Limb (tissue), 2 donors: ENCODE results near the gene DCP1B.

ENCODE experiments used
- DNase-seq, 2 donors: peaks; one replicate each; pipeline ENCODE4 v3.0.0-alpha.2; 2016; ENCODE audit errors: extremely low spot score in 2 of 2

The DCP1B gene

DNA sequence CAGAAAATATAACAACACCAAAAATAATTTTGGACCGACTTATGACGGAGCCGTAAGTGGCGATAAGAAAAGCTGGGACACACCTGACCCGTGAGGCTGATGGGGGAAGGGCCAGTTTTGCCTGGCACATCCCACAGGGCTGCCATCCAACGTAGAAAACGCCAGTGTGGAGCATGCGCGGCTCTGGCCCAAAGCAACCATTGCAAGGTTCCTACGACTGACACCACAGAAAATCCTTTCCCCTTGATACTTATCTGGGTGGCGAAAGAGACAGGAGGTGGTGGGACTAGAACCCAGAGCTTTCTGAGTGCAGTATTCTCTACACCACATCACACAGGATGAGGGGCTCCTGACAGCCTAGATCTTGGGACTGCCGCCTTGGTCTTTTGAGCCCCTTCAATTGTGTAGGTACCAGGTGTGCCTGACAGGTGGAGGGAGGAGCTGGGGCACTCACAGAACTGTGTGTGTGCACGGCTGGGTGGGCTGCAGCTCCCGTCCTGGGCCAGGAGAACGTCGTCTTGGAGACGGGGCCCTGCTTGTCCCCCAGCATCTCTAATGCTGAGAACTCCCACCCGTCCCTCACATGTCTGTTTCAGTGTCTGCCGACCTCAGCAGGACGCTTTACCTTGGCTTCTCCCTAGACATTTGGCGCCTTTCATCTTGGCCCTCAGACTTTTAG lies 68.4 kb downstream of the DCP1B start:
- DNase-seq, result no peak

DNA sequence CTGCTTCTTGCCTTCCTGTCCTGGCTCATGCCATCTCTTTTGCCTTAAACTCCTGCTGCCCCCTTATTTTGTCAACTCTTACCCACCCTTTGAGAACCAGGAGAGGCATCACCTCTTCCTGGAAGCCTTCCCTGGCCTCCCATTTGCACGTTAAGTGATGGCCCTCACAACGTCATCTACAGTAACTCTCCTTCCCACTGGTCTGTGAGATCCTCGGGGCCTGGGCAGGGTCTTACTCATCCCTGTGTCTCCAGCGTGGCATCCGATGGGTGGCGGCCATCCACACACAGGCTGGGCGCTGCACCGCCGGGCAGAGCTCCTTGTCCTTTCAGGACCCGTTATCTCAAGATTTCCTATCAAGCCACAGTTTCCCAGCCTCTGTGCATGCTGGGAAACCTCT lies 69.0 kb downstream of the DCP1B start:
- DNase-seq, result no peak

DNA sequence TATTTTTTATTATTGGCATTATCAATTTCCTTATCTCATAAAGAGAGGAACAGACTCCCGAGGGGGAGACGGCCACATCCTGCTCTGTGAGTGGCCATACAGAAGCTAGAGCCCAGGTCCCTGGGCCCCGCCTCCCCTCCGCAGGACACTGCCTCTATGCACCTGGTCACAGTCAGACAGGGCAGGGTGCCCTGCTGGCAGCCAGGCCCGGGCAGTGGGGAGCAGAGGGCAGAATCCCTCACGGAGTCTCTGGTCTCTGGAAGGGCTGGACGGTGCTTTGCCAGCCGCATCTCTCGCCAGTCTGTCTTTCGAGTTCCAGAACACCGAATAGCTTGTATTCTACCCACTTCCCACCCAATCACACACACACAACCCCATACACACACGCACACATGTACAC lies 69.4 kb downstream of the DCP1B start:
- DNase-seq, result no peak

DNA sequence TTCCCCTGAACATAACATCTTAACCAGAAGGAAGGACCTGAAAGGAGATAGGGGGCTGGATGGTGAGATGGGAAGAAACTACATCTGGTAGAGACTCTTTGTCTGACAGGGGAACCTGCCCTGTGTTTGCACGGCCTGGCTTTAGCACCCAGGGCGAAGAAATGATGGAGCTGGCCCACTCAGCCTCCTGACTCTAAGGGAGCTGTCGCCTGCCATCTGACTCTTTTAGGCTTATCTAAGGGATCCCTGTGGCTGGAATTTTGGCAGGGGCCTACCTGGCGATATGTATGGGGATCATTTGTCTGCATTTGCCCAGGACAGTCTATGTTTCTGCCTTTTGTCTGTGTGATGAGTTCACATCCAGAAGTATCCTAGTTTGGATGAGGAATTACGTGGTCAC lies 70.2 kb downstream of the DCP1B start:
- DNase-seq, result no peak

DNA sequence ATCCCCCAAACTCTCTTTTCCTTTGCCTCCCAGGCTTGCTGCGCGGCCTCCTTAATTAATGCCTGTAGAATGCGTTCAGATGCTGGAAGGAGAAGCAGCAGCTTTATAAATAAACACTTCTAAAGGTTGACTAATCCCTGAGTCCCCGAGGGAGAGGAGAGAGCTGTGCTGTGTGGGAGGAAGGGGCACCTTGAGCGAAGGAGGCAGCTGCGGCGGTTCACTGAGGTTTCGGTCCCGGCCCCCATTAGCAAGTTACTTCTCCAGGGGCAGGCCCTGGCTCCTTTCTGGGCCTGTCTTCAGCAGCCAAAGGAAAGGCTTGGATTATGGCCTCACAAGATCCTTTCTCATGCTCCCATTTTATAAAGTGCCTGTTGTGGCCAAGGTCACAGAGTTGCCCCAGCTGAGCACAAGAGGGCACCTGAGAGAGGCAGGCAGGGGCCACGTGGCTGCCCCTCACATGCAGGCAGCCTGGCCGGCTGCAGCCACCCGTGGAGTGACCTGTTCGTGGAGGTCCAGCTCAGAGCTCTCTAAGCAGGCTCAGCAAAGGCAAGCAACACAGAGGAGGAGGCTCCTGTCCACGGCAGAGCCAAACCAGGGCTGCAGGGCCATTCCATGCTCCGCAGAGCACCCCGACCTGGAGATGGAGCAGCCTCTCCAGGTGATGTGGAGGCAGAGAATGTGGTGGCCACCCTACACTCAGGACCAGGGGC lies 70.8 kb downstream of the DCP1B start:
- no peak for DNase-seq

DNA sequence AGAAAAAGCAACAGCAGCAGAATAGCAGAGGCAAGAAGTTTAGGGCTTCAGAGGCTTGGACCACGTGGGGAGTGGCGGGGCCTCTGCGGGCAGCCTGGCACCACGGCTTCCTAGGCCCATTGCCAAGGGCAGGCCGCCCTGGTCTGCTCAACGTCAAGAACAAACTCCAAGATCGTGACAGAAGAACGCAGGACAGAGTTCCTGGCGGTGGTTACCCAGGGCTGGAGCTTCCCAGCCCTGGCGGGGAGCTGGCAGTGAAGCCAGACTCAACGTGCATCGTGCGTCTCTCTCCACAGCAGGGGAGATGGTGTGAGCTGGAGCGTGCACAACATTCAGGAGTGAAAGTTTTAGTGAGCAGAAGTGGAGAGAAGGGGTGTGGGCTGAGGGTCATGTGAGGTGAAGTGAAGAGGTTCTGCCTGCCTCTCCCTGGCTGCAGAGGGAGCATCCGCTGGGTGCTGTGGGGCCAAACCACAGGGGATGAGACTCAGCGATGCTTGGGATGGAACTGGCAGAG lies 71.9 kb downstream of the DCP1B start:
- peak in 1 of 2 donors; percentile 51 for DNase-seq

DNA sequence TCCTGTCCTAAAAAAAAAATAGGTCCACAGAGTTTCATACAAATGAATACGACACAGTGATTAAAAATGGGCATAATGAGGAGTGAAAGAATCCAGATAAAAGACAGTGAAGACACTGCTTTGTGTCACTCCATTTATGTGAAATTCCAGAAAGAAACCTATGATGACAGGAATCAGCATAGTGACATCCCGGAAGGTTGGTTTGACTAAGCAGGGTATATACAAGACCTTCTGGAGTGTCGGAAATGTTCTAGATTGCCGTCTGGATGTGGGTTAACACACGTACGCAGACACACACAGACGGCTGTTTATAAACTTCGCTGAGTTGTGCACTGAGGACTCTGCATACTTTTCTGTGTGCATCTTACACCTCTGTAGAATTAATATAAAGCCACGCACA lies 72.6 kb downstream of the DCP1B start:
- no peak for DNase-seq

DNA sequence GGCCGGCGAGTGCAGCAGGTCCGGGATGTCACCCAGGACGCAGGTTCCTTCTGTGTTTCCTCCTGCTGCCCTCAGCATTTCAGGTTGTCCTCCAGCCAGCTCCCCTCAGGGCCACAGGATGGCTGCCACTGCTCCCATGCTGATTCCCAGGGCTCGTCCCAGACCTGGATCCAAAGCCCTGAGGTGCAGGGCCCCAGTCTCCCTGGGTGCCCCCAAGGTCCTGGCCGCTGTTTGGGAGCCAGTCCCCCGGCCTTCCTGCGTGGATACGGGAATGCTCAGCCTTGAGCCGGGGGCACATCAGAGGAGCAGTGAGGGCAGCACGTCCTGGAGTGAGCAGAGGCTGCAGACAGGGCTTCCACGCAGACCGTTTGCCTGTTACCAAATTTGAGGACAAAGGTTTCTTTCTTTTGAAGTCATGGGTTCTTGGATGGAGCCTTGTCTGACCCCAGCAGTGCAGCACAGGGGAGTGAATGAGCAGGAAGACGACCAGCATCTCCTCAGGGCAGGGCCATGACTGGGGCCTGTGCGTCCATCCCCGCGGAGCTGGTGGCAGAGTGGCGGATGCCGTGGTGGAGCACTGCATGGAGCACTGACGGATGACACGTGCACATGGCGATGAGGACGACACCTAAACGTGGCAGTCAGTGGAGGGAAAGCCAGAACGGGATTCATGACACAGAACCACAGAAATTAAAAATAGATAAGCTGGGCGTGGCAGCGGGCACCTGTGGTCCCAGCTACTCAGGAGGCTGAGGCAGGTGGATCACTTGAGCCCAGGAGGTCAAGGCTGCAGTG lies 73.3 kb downstream of the DCP1B start:
- DNase-seq, result peak in 1 of 2 donors; percentile 19

DNA sequence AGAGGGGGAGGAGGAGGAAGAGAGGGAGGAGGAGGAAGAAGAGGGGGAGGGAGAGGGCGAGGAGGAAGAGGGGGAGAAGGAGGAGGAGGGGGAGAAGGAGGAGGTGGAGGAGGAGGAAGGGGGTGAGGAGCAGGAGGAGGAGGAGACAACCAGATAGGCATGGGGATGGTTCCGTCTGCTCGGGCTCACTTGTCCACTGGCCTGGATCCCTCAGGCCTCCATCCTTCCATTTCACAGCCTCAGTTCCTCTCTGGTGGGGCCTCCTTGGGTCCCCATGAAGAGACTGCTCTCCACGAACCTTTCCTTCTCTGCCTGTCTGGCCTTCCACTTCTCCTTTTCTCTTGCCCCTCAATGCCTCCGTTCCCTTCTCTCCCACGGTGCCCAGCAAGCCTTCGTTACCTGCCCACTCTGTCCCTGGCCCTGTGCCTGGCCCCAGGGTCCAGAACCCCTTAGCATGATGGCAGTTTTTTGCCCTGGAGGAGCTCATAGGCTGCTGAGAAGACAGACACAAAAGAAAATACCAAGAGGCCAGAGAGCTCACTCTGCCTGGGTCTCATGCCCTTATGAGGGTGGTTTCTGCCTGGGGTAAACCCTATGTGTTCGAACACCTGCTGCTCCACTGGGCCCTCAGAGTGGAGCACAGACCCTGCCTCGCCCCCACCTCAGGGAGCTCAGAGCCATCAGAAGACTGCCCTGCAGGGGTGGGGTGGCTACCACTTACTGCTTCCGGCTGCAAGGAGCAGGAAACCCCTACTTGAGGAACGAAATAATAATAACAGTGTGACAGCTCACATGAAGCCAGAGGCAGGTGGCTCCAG lies 74.1 kb downstream of the DCP1B start:
- peak in 1 of 2 donors; percentile 22 for DNase-seq

DNA sequence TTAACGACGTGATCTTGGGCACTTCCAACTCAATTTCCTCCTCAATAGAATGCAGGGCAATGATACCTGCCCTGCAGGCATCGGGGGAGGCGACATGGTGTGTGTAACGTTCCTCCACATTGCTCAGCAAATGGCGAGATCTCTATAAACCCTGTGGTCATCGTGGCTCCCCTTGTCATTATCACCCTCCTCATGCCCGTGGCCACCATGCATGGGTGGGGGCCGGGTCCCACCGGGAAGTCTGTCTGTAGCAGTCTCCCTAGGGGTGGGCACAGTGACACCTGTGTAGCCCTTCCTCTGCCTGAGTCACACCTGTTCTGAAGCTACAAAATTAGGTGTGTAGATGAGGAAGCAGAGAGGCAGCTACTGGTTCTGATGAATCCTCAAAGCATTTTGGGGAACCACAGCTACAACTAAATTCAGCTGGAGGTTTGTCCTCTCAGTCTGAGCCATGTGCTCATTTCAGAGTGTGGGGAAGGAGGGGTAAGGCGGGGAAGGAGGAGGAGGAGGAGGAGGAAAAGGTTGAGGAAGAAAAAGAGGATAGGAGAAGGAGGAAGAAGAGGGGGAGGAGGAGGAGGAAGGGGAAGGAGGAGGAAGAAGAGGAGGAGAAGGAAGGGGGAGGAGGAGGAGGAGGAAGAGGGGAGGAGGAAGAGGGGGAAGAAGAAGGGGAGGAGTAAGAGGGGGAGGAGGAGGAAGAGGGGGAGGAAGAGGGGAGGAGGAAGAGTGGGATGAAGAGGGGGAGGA lies 74.8 kb downstream of the DCP1B start:
- DNase-seq, result peak in 1 of 2 donors; percentile 12

DNA sequence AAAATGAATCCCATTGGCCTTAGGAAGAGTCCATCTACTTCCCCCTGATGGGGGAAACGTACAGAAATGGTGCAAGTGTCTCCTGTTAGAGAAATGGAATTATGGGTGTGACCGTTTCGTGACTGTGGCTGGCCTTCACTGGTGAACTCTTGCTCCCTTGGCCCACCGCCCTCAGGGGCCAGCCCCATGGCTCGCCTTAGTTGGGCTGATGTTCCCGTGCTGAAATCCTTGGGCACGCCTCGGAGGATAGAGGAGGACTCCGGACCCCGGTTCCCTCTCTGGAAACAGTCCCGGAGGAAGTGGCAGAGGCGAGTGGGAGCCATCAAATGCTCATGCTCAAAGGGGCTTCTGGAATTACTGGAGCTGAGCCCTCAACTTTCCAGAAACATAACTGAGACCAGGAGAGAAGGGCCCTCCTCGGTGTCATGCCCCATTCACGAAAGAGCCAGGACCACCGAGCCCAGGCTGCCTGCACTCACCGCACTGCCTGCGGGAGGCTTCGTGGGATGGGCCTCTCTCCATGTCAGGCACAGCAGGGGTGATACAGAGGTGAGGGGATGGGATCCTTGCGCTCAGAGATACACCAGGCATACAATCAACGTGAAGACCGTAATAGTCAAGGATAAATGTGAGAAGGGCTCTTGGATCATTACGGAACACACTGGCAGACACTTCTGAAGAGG lies 75.7 kb downstream of the DCP1B start:
- DNase-seq, result peak in 1 of 2 donors; percentile 16

DNA sequence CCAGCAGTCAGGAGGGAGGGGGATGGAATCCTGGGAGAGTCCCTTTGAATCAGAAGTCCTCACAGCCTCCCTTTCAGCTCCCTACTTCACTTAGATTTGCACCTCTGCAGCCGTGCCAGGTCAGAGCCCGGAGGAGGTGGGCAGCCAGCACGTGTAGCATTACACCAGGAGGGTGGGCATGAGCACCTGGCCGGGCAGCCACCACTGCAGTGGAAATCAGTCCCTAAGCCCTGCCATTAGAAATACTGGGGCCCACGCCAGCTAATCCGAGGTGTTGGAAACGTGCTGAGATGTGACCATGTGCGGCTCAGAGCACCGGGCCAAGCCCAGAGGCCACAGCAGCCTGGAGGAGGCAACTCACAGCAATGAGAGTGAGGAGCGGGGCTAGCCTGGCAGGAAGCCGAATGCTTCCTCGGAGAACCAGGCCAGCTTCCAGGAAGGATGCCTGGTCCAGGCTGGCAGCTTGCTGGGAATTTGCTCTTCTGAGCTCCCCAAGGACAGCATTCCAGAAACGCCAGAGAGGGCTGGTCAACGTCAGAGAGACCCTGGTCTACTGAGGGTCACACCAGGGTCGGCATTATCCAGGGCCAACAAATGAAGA lies 76.4 kb downstream of the DCP1B start:
- DNase-seq, result peak in 1 of 2 donors; percentile 36

DNA sequence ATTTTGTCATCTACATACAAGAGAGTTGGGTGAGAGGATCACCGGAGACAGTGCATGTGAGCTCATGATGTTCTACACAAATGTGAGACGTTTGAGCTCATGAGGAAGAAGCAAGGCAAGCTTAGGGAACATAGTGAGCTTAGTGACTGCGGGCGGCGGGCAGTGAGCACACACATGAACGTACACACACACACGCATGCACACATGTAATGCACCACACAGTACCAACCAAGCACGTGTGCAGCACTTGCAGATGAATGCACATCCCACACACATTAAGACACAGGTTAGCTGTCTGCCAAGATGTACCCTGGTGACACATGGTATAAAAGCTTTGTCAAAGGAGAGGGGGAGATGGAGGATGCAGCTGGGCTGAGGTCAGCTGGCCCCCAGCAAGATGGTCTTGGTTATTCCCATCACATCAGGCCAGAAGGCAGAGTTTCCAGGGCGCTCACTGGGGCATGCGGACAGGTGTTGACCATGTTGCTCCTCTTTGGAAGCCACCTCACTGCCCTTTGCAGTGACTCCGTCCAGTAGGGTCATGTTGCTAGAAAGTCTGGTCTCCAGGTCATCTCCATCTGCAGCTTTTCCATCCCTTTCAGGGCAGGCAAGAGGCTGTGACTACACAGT lies 77.1 kb downstream of the DCP1B start:
- DNase-seq, result peak in 1 of 2 donors; percentile 17

DNA sequence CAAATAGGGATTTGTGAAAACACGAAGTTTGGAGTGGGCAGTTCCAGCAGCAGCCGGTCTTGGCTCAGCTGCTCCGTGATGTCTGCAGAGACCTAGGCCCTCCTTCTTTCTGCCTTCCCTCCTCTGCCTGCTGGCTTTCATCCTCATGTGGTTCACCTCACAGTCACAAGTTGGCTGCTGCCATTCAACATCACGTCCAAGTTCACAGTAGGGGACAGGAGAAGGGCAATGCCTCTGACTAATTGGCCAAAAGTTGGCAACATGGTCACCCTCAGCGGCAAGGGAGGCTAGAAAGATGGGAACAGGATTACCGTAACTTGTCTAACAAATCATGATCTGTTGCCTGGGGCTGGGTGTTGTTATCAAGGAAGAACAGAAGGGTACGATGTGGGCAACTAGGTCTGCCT lies 78.0 kb downstream of the DCP1B start:
- DNase-seq, result peak in 1 of 2 donors; percentile 17

DNA sequence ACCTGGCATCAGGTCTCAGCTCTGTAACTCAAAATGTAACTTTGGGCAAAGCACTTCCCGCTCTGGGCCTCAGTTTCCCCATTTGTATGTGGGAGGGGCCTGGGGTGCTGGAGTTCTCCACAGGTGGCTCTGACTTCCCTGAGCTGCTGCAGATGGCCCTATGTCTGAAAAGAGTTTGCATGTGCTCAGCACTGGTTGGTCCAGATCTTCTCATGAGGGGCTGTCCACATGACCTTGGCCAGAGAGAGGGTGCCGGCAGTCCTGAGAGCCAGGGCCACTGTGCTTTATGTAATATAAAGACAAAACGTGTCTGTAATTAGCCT lies 78.6 kb downstream of the DCP1B start:
- DNase-seq, result peak in 1 of 2 donors; percentile 15

DNA sequence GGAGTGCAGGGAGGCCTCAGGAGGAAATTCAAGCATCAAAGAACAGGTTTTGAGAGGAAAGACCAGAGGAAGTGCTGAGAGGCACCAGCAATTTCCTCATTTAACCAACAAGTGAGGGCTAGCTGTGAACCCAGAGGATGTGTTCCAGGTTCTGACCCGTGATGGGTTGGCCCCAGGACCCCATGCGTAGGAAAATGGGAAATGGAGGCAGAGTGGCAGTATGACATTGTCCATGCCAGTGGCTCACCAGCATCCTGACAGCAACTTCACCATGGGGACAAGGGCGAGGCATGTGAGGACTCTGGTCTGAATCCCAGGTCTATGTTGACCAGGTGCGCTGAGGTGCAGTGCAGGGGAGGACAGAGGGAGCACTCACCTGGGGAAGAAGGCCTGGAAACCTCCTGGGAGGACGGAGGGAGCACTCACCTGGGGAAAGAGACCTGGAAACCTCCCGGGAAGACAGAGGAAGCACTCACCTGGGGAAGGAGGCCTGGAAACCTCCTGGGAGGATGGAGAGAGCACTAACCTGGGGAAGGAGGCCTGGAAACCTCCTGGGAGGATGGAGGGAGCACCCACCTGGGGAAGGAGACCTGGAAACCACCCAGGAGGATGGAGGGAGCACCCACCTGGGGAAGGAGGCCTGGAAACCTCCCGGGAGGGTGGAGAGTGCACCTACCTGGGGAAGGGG lies 79.1 kb downstream of the DCP1B start:
- peak in 1 of 2 donors; percentile 16 for DNase-seq

DNA sequence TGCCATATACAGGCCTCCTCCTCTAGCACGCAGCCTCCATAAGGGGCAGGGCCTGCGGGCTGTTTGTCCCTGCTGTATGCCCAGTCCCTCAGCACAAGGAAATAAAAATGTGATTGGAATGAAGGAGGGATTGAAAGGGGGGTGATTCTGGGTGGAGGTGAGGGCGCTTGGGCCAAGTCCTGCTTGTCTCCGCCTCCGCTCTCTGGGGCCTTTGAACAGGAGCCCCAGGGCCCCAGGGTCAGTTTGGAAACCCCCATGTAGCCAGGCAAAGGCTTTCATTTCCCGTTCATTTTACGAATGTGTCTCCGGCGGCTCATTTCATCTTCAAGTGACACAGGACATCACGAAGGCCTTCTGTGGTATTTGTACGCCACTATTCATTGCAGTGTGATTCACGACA lies 81.3 kb downstream of the DCP1B start:
- peak in 1 of 2 donors; percentile 8 for DNase-seq

DNA sequence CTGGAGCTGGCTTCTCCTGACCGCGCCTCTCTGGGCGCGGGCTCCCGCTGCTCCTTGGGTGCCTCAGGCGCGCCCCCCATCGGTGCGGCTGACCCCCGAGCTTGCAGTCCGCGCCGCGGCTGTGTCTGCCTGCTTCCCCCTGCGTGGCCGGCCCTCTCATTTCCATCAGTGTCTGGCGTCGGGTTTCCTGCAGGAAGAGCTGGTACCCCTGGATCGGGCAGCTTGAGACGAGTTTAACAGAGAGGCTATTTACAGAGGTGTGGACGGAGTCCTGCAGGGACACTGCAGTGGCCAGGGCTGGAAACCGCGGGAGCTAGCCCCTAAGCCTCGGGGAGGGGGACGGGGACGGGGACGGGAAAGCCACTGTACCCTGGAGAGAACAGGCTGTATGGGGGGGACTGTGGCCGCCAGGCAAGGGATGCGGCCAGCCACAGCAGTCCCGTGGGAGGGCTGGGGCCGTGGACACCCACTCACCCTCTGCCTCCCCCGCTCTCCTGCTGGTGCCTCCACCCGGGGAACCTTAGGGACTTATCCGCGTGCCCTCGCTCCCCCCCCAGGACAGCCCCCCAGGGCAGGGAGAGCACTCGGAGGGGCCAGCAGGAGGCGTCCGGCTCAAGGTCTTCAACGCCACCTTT lies 82.1 kb downstream of the DCP1B start:
- DNase-seq, result peak in 1 of 2 donors; percentile 29
